HFFc6 (cell line): ENCODE data around the gene PSEN2. TPM values are rescaled to one million over a fixed set of nuclear protein-coding genes. Genes with fewer than 3 reads are reported as not detected.
A peak's percentile ranks its signal among the peaks of the same experiment; 100 is the strongest.

Experiments used
- DNase-seq: peaks from one replicate; pipeline ENCODE4 v3.0.0-alpha.2; 2018
- H3K27ac Mint-ChIP-seq: 2 replicates; pipeline ENCODE4 v1.8.0; 2020; ENCODE audit warnings: mild to moderate bottlenecking, mixed read lengths
- H3K27me3 Mint-ChIP-seq: 2 replicates; pipeline ENCODE4 v1.8.0; 2021; ENCODE audit warnings: mild to moderate bottlenecking, moderate library complexity, mixed read lengths; ENCODE audit not compliant: insufficient read depth
- H3K36me3 Mint-ChIP-seq: 2 replicates; pipeline ENCODE4 v1.8.0; 2021; ENCODE audit warnings: low read depth, mixed read lengths
- H3K4me1 Mint-ChIP-seq: 2 replicates; pipeline ENCODE4 v1.8.0; 2020; ENCODE audit warnings: low read depth, mixed read lengths
- H3K4me3 Mint-ChIP-seq: 2 replicates; pipeline ENCODE4 v1.8.0; 2020; ENCODE audit warnings: mild to moderate bottlenecking, moderate library complexity, mixed read lengths
- H3K9me3 Mint-ChIP-seq: 2 replicates; pipeline ENCODE4 v1.8.0; 2020; ENCODE audit warnings: mild to moderate bottlenecking, mixed read lengths
- total RNA-seq, 6 experiments: library from RNA; stranded (reverse); fragmentation: NEBNext Ultra II Directional; extraction: Animal tissue kit (Norgen Biotek cat#: 25700); gene quantifications; 2 replicates in 1 of 6; 3 replicates in 5 of 6; pipeline ENCODE4 v1.2.3, GENCODE V29; 2021
- TF ChIP-seq, protein P1 (sequence below): fragments of 200-600 bp; sonication (generic); IDR thresholded peaks from 2 replicates; pipeline ENCODE4 v1.5.0; 2021; ENCODE audit warnings: antibody characterized with exemption, mild to moderate bottlenecking

Gene PSEN2
- total RNA-seq, 6 experiments from 2014 or later = 11.0 to 17.4 (median 13.4) TPM

GRCh38 chr1:226880372-226881287, 10.2 kb downstream of the PSEN2 start:
- H3K36me3 Mint-ChIP-seq = peaks cover 24% of the 10 kb centered on the region
- no peak overlapping the region for H3K27ac Mint-ChIP-seq
- no peak for DNase-seq

DNA sequence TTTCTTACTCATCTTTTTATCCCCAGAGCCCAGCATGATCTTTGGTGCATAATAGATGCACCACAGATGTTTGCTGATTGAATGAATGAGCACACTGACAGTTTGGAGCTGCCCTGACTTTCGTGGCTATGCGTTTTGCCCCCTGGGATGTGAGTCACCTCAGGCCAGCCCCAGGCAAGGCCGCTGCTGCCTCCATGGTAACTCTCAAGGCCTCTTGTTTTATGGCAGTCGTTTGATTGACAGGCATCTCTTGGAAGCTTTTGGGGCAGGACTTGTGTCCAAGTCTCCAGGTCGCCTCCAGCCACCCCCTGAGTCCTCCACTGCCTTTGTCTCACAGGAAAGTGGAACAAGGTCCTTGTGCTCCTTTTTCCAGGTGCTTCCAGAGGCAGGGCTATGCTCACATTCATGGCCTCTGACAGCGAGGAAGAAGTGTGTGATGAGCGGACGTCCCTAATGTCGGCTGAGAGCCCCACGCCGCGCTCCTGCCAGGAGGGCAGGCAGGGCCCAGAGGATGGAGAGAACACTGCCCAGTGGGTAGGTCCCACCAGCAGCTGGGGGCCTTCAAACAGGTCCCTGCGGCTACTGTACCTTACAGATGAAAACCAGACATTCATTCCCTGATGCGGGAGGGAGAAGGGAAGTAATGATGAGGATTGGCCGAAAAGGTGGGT, 11.2 kb downstream of the PSEN2 start:
- Mint-ChIP-seq H3K9me3 (no peaks in the 10 kb centered on the region), H3K27ac (no peak overlapping the region), H3K4me3 (no peak overlapping the region), H3K27me3 (peaks cover 2% of the 10 kb centered on the region; the same call in 1 of the 2 replicates), H3K36me3 (peaks cover 24% of the 10 kb centered on the region), H3K4me1 (peaks cover 18% of the 10 kb centered on the region)
- no peak for DNase-seq
- TF ChIP-seq, protein P1, sequence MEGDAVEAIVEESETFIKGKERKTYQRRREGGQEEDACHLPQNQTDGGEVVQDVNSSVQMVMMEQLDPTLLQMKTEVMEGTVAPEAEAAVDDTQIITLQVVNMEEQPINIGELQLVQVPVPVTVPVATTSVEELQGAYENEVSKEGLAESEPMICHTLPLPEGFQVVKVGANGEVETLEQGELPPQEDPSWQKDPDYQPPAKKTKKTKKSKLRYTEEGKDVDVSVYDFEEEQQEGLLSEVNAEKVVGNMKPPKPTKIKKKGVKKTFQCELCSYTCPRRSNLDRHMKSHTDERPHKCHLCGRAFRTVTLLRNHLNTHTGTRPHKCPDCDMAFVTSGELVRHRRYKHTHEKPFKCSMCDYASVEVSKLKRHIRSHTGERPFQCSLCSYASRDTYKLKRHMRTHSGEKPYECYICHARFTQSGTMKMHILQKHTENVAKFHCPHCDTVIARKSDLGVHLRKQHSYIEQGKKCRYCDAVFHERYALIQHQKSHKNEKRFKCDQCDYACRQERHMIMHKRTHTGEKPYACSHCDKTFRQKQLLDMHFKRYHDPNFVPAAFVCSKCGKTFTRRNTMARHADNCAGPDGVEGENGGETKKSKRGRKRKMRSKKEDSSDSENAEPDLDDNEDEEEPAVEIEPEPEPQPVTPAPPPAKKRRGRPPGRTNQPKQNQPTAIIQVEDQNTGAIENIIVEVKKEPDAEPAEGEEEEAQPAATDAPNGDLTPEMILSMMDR = no peak

More at GRCh38 chr1:226880372-226881287, 10.2 kb downstream of the PSEN2 start:
- no peaks in the 10 kb centered on the region for H3K9me3 Mint-ChIP-seq
- H3K27me3 Mint-ChIP-seq = peaks cover 2% of the 10 kb centered on the region; the same call in 1 of the 2 replicates
- H3K4me3 Mint-ChIP-seq = no peak overlapping the region
- TF ChIP-seq, protein P1 = no peak
- peaks cover 18% of the 10 kb centered on the region for H3K4me1 Mint-ChIP-seq

DNA sequence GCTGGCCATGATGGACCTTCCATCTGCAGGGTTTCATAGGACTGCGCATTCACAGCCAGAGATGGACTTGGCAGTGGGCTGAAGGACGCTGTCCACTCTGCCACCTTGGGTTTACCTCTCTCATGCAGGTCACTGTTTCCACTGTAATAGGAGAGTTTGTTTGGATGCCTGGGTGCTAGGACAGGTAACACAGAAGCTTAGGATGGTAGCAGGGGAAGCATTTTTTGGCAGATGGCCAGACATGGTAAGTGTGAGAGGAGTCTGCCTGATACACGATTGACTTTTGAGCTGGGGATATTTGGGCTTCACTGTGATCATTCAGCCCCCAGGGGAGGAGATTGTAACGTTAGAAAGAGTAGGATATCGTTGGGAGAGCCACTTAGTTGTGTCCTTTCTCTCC, 11.8 kb downstream of the PSEN2 start:
- H3K27me3 Mint-ChIP-seq = peaks cover 2% of the 10 kb centered on the region; the same call in 1 of the 2 replicates
- no peak for DNase-seq
- TF ChIP-seq, protein P1 = no peak
- H3K4me3 Mint-ChIP-seq = peak overlapping the region; percentile 55; the same call in 1 of the 2 replicates
- peaks cover 18% of the 10 kb centered on the region for H3K4me1 Mint-ChIP-seq
- H3K9me3 Mint-ChIP-seq = no peaks in the 10 kb centered on the region
- peaks cover 24% of the 10 kb centered on the region for H3K36me3 Mint-ChIP-seq
- peak overlapping the region; percentile 52; the same call in 1 of the 2 replicates for H3K27ac Mint-ChIP-seq

- H3K9me3 Mint-ChIP-seq = no peaks in the 10 kb centered on the region
- peak overlapping the region; percentile 52 for H3K27ac Mint-ChIP-seq
- peaks cover 24% of the 10 kb centered on the region for H3K36me3 Mint-ChIP-seq
- peak overlapping the region; percentile 55 for H3K4me3 Mint-ChIP-seq
- TF ChIP-seq, protein P1 = no peak
- peaks cover 2% of the 10 kb centered on the region; the same call in 1 of the 2 replicates for H3K27me3 Mint-ChIP-seq
- H3K4me1 Mint-ChIP-seq = peaks cover 18% of the 10 kb centered on the region
- peak; percentile 57 for DNase-seq
Measured at GRCh38 chr1:226882631-226883409, 12.4 kb downstream of the PSEN2 start.

GRCh38 chr1:226883630-226884029, 13.2 kb downstream of the PSEN2 start:
- DNase-seq = no peak
- Mint-ChIP-seq H3K4me3 (no peak overlapping the region), H3K27ac (no peak overlapping the region), H3K36me3 (peaks cover 24% of the 10 kb centered on the region), H3K4me1 (peaks cover 18% of the 10 kb centered on the region), H3K9me3 (no peaks in the 10 kb centered on the region), H3K27me3 (peaks cover 2% of the 10 kb centered on the region; the same call in 1 of the 2 replicates)
- TF ChIP-seq, protein P1 = no peak
